GM19468 (cell line): ENCODE measurements around the gene TUBB8B.
"Not testable (repeated sequence)": the region's sequence is repeated elsewhere in the genome, so short reads cannot be mapped to it uniquely, and the experiment has no call there.

Experiments used
- ATAC-seq: cut with Tn5 transposase; IDR thresholded peaks from one replicate; pipeline ENCODE4 v1.9.1; 2021; ENCODE audit warnings: mild to moderate bottlenecking, moderate library complexity, moderate number of reproducible peaks; ENCODE audit not compliant: unreplicated experiment; ENCODE audit errors: extremely low read depth

TUBB8B gene

GRCh38 chr18:48696-49095, 719 bp downstream of the TUBB8B start:
- not testable (repeated sequence) for ATAC-seq

- ATAC-seq = not testable (repeated sequence)
Measured at GRCh38 chr18:13177-13576, 36.2 kb downstream of the TUBB8B start.

- not testable (repeated sequence) for ATAC-seq
Measured at GRCh38 chr18:12773-13172, 36.6 kb downstream of the TUBB8B start.

- ATAC-seq = not testable (repeated sequence)
Measured at GRCh38 chr18:11383-12274, 37.8 kb downstream of the TUBB8B start.

GRCh38 chr18:10624-11184, 38.7 kb downstream of the TUBB8B start:
- not testable (repeated sequence) for ATAC-seq

GRCh38 chr18:9937-10336, 39.5 kb downstream of the TUBB8B start:
- not testable (repeated sequence) for ATAC-seq
